IPS DF 6.9 (cell line): ENCODE measurements around the gene PSMB11.

Source experiments
- DNase-seq: peaks from one replicate; pipeline ENCODE4 v3.0.0-alpha.2; 2013; ENCODE audit warnings: low read depth, low spot score
- H3K27ac ChIP-seq: one replicate; pipeline ENCODE4 v1.5.1; 2013; ENCODE audit warnings: low read length, control low read depth
- H3K27me3 ChIP-seq: 2 replicates; pipeline ENCODE4 v1.6.1; 2013; ENCODE audit warnings: mild to moderate bottlenecking, low read length; ENCODE audit not compliant: control insufficient read depth, insufficient read depth
- H3K36me3 ChIP-seq: 2 replicates; pipeline ENCODE4 v1.6.1; 2013; ENCODE audit warnings: low read length; ENCODE audit not compliant: control insufficient read depth, insufficient read depth
- H3K4me1 ChIP-seq: 2 replicates; pipeline ENCODE4 v1.6.1; 2013; ENCODE audit warnings: low read length; ENCODE audit not compliant: control insufficient read depth, insufficient read depth
- H3K4me3 ChIP-seq: 2 replicates; pipeline ENCODE4 v1.5.1; 2013; ENCODE audit warnings: mild to moderate bottlenecking, low read length
- H3K9me3 ChIP-seq: 2 replicates; pipeline ENCODE4 v1.6.1; 2013; ENCODE audit warnings: low read length, inconsistent platforms; ENCODE audit not compliant: control insufficient read depth, insufficient read depth
- WGBS: extraction: QIAGEN DNeasy Blood & Tissue Kit; methylation state at CpG from one replicate; pipeline ENCODE4 v1.1.7; 2013; ENCODE audit warnings: mixed read lengths, missing lambda C conversion rate; ENCODE audit not compliant: insufficient read length, insufficient coverage; 5-methylcytosine and 5-hydroxymethylcytosine counted together

PSMB11 gene, protein sequence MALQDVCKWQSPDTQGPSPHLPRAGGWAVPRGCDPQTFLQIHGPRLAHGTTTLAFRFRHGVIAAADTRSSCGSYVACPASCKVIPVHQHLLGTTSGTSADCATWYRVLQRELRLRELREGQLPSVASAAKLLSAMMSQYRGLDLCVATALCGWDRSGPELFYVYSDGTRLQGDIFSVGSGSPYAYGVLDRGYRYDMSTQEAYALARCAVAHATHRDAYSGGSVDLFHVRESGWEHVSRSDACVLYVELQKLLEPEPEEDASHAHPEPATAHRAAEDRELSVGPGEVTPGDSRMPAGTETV

DNA sequence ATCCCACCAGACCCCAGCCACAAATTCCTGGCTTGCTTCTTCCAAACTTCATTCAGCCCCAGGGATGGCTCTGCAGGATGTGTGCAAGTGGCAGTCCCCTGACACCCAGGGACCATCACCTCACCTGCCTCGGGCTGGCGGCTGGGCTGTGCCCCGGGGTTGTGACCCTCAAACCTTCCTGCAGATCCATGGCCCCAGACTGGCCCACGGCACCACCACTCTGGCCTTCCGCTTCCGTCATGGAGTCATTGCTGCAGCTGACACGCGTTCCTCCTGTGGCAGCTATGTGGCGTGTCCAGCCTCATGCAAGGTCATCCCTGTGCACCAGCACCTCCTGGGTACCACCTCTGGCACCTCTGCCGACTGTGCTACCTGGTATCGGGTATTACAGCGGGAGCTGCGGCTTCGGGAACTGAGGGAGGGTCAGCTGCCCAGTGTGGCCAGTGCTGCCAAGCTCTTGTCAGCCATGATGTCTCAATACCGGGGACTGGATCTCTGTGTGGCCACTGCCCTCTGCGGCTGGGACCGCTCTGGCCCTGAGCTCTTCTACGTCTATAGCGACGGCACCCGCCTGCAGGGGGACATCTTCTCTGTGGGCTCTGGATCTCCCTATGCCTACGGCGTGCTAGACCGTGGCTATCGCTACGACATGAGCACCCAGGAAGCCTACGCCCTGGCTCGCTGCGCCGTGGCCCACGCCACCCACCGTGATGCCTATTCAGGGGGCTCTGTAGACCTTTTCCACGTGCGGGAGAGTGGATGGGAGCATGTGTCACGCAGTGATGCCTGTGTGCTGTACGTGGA, at the start of gene PSMB11:
Gene PSMB11, plus strand, starts transcription at position 51 of the 804 bp plus-strand sequence. Its CDS starts 14 bp downstream, at position 65.
- H3K4me1 ChIP-seq, result no peaks in the 10 kb centered on the region
- H3K27me3 ChIP-seq, result no peaks in the 10 kb centered on the region
- no peaks in the 10 kb centered on the region for H3K36me3 ChIP-seq
- H3K27ac ChIP-seq, result no peak within 1 kb of the TSS
- H3K4me3 ChIP-seq, result no peak within 1 kb of the TSS
- no CpG with 5 or more reads among the region's 36 CpGs for WGBS
- no peaks in the 10 kb centered on the region for H3K9me3 ChIP-seq
- no peak for DNase-seq

DNA sequence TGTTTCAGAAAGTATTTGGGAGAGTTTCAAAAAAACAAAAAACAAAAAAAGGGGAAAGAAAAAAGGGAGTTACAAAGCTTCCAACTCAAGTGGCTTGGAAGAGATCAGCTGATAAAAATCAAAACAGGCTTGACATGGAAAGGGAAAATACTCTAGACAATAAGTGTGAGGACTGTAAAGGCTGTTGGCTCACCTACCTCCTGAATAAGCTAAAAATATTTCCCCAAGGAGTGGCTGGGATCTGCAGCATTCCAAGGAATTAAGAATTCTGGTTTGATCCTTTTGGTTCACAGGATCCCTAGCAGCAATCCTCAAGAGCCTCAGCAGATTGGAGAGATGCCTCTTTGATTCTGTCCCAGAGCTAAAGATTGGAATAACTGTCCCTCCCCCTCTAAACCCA, 48.5 kb upstream of the PSMB11 start:
- no peaks in the 10 kb centered on the region for H3K9me3 ChIP-seq
- H3K36me3 ChIP-seq, result no peaks in the 10 kb centered on the region
- H3K4me3 ChIP-seq, result no peak overlapping the region
- no peak overlapping the region for H3K27ac ChIP-seq
- no peak for DNase-seq
- no peaks in the 10 kb centered on the region for H3K27me3 ChIP-seq
- H3K4me1 ChIP-seq, result peaks cover 4% of the 10 kb centered on the region

DNA sequence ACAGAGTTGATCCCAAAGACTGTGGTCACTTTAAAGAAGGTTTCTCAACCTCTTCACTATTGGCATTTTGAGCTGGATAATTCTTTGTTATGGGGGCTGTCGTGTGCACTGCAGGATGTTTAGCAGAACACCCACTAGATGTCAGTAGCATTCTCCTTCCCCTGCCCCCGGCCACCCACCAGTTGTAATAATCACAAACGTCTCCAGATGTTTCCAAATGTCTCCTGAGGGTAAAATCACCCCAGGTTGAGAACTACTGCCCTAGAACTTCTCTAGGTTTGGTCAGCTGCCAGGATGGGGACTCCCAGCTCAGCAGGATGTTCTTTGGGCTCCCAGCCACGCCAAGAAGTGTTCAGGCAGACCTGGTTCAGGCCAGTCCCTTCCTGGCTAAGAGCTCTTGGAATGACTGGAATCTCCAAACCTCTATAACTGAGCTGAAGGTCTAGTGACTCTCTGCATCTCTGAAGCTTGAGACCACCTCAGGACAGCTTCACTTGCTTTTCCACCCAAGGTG, 47.2 kb upstream of the PSMB11 start:
- no peaks in the 10 kb centered on the region for H3K27me3 ChIP-seq
- no peak overlapping the region for H3K27ac ChIP-seq
- no peak overlapping the region for H3K4me3 ChIP-seq
- H3K4me1 ChIP-seq, result peaks cover 4% of the 10 kb centered on the region
- no peaks in the 10 kb centered on the region for H3K36me3 ChIP-seq
- H3K9me3 ChIP-seq, result no peaks in the 10 kb centered on the region
- no peak for DNase-seq
- WGBS, result no CpG with 5 or more reads among the region's 4 CpGs

DNA sequence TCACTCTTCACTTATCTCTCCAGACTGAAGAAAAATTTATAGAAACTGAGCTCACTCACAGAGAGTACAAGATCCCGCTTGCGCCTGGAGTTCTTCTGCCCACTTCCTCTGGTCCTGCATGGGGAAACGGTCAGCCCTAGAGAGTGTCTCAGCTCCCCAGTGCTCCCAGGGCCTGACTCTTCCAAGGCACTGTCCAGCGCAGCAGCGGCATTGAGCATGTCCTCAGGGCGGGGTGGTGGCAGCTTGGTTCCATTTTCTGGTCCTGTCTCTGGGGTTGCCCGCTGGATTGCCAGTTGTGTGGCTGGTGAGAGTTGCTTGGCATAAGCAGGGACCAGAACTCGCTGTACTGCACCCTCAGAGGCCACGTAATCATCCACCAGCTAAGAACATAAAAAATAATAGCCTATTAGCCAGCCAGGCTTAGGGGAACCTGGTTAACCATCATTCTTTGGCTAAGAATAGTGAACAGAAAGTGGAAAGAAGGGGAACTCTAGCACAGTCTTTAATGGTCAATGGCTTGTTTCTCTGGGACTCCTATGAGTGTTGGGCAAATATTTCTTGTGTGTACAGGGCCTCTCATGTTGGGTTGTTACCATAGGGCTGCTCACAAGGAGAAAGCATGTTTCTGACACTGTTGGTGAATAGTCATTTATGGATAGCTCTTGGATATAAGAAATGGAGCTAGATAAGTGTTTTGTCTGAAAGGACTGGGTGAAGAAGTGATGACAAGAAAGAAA, 46.0 kb upstream of the PSMB11 start:
- WGBS, result no CpG with 5 or more reads among the region's 9 CpGs
- no peak for DNase-seq

DNA sequence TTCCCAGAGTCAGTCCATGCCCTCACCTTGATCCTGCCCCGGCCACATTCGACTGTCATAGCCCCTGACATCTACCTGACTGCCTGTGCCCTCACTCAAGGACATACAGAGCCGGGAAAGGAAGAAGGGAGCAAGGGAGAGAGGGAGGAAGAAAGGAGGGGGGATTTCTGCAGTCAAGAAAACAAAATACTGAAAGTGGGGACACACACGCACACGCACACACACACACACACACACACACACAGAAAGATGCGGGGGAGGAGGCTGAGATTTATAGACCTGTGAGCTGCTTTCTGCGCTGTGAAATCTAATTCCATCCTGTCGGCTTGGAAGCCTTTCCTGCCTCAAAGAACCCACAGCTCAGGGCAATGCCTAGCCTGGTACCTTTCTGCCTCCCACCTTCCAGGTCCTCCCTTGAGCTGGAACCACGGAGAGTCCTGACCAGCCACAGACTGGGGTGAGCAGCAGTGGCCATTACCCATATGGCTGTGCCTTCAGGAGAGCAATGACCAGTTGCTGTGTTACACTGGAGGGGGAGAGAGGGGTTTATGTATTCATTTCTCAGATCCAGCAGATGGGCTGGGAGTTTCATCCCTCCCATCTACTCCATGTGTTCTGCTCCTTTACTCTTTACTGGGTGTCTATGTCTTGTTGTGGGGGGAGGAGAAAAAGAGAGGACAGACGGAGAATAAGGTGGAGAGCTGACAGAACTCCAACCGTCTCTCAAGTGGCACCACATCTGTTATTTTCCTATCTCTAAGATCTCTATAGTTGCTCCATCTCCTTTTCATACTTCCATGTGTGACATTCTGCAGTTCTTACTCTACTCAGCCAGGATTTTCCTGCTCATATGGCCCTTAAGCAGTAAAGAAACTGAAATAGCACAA, 45.0 kb upstream of the PSMB11 start:
- no peak for DNase-seq
- no peaks in the 10 kb centered on the region for H3K27me3 ChIP-seq
- H3K4me3 ChIP-seq, result no peak overlapping the region
- H3K27ac ChIP-seq, result no peak overlapping the region
- WGBS, result no CpG with 5 or more reads among the region's 11 CpGs
- no peaks in the 10 kb centered on the region for H3K36me3 ChIP-seq
- H3K4me1 ChIP-seq, result peaks cover 4% of the 10 kb centered on the region
- no peaks in the 10 kb centered on the region for H3K9me3 ChIP-seq

More for the DNA sequence above, 46.0 kb upstream of the PSMB11 start:
- H3K27ac ChIP-seq, result no peak overlapping the region
- H3K36me3 ChIP-seq, result no peaks in the 10 kb centered on the region
- no peak overlapping the region for H3K4me3 ChIP-seq
- H3K9me3 ChIP-seq, result no peaks in the 10 kb centered on the region
- H3K27me3 ChIP-seq, result no peaks in the 10 kb centered on the region
- peaks cover 4% of the 10 kb centered on the region for H3K4me1 ChIP-seq

DNA sequence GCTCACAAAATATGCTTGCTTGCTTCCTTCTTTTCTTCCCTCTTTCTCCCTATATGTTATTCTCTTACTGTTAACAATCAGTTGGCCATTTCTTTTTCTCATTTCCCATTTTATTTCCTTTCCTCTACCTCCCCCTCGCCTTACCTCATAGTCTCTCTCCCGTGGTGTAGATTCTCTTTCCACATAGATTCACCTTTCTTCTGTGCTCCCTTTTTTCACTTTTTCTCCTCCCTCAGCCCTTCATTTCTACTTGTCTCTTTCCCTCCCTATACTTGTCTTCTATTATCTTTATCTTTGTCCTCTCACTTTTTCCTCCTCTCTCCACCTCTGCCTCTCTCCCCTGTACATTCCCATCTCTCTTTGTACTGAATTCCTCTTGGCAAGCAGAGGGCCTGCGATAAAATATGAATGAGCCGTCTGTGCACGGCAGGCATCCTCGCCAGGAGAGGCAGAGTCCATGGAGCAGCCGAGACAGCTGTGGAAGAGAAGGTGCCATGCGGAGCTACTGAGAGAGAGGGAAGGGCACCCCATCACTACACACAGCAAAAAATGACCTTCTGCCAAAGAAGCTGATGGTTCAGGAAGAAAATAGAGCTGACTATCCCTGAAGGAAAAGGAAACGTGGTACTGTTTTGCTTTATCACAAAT, 44.2 kb upstream of the PSMB11 start:
- Histone ChIP-seq H3K27me3 (no peaks in the 10 kb centered on the region), H3K4me1 (peaks cover 4% of the 10 kb centered on the region), H3K27ac (no peak overlapping the region), H3K4me3 (no peak overlapping the region), H3K36me3 (no peaks in the 10 kb centered on the region), H3K9me3 (no peaks in the 10 kb centered on the region)
- no peak for DNase-seq
- WGBS, result 100% methylated on average over 2 of the region's 9 CpGs

DNA sequence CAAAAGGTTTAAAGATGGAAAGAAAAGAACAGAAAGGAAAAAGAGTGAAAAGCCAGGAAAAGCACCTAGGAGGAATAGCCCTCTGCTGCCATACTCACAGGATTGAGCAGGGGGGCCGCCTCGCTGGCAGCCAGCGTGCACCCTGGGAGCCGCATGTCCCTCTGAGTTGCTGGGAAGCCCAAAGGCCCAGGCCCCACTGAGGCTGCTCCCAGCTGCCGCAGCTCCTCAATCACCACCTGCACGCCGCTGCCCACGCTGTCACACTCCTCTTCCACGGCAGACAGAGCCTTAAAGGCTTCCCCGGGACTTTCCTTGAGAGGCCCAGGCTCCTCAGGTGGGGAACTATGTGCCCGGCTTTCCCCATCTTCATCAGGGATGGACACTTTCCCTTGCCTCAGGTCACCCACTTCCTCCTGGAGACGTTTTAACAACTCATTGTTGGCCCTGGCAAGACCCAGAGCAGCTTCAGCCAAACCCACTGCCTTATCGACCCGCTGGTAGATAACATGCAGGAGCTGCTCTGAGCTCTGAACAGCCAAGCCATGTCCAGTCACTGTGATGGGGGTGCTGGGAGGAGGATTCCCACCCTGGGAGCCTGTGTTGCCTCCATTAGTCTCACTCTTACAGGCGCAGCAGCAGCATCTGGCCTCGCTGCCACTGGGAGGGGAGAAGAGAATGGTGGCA, 43.5 kb upstream of the PSMB11 start:
- no peaks in the 10 kb centered on the region for H3K27me3 ChIP-seq
- H3K27ac ChIP-seq, result no peak overlapping the region
- no peak for DNase-seq
- no peaks in the 10 kb centered on the region for H3K9me3 ChIP-seq
- H3K36me3 ChIP-seq, result no peaks in the 10 kb centered on the region
- no CpG with 5 or more reads among the region's 16 CpGs for WGBS
- no peak overlapping the region for H3K4me3 ChIP-seq
- H3K4me1 ChIP-seq, result peaks cover 4% of the 10 kb centered on the region

DNA sequence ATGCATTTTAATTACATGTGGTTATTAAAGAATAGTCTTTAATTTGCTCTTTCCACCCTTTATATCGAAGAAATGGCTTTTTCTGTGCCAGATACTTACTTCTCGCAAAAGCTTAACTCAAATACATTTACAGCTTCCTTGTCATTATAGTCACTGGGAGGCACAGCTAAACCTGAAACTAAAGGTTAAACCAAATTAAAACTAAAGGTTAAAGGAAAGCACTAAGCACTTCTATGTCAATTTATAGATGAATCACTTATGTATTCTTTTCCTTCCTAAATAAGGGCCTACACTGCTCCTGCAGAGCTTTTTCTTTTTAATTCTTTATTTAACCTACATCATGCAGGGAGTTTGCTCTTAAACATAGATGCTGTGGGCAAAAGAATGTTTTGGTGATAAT, 41.2 kb upstream of the PSMB11 start:
- Histone ChIP-seq H3K4me1 (peaks cover under 1% of the 10 kb centered on the region; the same call in 1 of the 2 replicates), H3K4me3 (no peak overlapping the region), H3K27ac (no peak overlapping the region), H3K36me3 (no peaks in the 10 kb centered on the region), H3K9me3 (no peaks in the 10 kb centered on the region), H3K27me3 (no peaks in the 10 kb centered on the region)
- no peak for DNase-seq
- no CpG with 5 or more reads among the region's 2 CpGs for WGBS

DNA sequence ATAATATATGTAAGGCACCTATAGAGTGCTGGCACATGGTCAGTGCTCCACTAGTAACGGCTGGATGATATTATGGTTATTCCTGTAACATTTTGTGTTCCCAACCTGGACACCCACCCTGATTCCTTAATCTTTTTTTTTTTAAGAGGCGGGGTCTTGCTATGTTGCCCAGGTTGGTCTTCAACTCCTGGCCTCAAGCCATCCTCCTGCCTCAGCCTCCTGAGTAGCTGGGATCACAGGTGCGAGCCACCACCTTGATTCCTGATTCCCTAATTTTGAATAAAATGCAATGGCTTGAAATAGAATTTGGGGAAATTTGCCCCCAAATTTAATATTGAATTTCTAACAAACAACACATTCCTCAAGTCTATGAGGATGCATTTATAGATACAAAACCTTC, 39.4 kb upstream of the PSMB11 start:
- no peaks in the 10 kb centered on the region; the same call in 1 of the 2 replicates for H3K4me1 ChIP-seq
- DNase-seq, result no peak
- WGBS, result no CpG with 5 or more reads among the region's 3 CpGs

More for the DNA sequence above, 39.4 kb upstream of the PSMB11 start:
- Histone ChIP-seq H3K36me3 (no peaks in the 10 kb centered on the region), H3K9me3 (no peaks in the 10 kb centered on the region), H3K27me3 (no peaks in the 10 kb centered on the region), H3K4me3 (no peak overlapping the region), H3K27ac (no peak overlapping the region)
